Astrocyte (in vitro differentiated cells and primary cell): ENCODE results near the gene MGST1. TPM values are rescaled to one million over a fixed set of nuclear protein-coding genes. Genes with fewer than 3 reads are reported as not detected.
A peak's percentile ranks its signal among the peaks of the same experiment; 100 is the strongest.

ENCODE experiments used
- DNase-seq: peaks from one replicate; pipeline ENCODE4 v3.0.0-alpha.2; 2010; ENCODE audit warnings: low read depth
- FAIRE-seq: peaks from 2 replicates; lab custom pipeline; 2011; peaks lifted over from hg19 to GRCh38; lab: Jason Lieb, UNC
- H2AFZ ChIP-seq: 2 replicates; pipeline ENCODE4 v1.6.0; 2012; ENCODE audit warnings: low read depth, low read length, inconsistent platforms
- H3K27ac ChIP-seq: 2 replicates; pipeline ENCODE4 v1.5.1; 2011; ENCODE audit warnings: low read depth, low read length, inconsistent platforms
- H3K27me3 ChIP-seq: 2 replicates; pipeline ENCODE4 v1.6.0; 2011; ENCODE audit warnings: low read length, inconsistent platforms; ENCODE audit not compliant: insufficient read depth
- H3K36me3 ChIP-seq: 2 replicates; pipeline ENCODE4 v1.5.1; 2011; ENCODE audit warnings: low read length, inconsistent platforms; ENCODE audit not compliant: insufficient read depth
- H3K4me1 ChIP-seq: 2 replicates; pipeline ENCODE4 v1.5.1; 2011; ENCODE audit warnings: low read length, inconsistent platforms; ENCODE audit not compliant: insufficient read depth
- H3K4me2 ChIP-seq: 2 replicates; pipeline ENCODE4 v1.6.0; 2012; ENCODE audit warnings: low read length, inconsistent platforms
- H3K4me3 ChIP-seq: 2 replicates; pipeline ENCODE4 v1.5.1; 2011; ENCODE audit warnings: low read depth, mild to moderate bottlenecking, low read length, inconsistent platforms; ENCODE audit not compliant: insufficient read depth
- H3K79me2 ChIP-seq: 2 replicates; pipeline ENCODE4 v1.6.0; 2012; ENCODE audit warnings: mild to moderate bottlenecking, low read length, inconsistent platforms; ENCODE audit not compliant: insufficient read depth
- H3K9ac ChIP-seq: 2 replicates; pipeline ENCODE4 v1.6.0; 2012; ENCODE audit warnings: mild to moderate bottlenecking, low read length, inconsistent platforms
- H3K9me3 ChIP-seq: 2 replicates; pipeline ENCODE4 v1.5.1; 2012; ENCODE audit warnings: low read depth, mild to moderate bottlenecking, low read length, inconsistent platforms; ENCODE audit not compliant: insufficient read depth
- H4K20me1 ChIP-seq: 2 replicates; pipeline ENCODE4 v1.6.0; 2012; ENCODE audit warnings: low read length, inconsistent platforms; ENCODE audit not compliant: insufficient read depth
- H3K27ac Mint-ChIP-seq: one replicate; pipeline ENCODE4 v1.8.0; 2021; ENCODE audit warnings: mild to moderate bottlenecking, mixed read lengths; ENCODE audit not compliant: unreplicated experiment
- H3K27me3 Mint-ChIP-seq: one replicate; pipeline ENCODE4 v1.8.0; 2021; ENCODE audit warnings: low read depth, mixed read lengths; ENCODE audit not compliant: unreplicated experiment
- H3K36me3 Mint-ChIP-seq: one replicate; pipeline ENCODE4 v1.8.0; 2021; ENCODE audit warnings: low read depth, mixed read lengths; ENCODE audit not compliant: unreplicated experiment
- H3K4me1 Mint-ChIP-seq: one replicate; pipeline ENCODE4 v1.8.0; 2021; ENCODE audit warnings: low read depth, mixed read lengths; ENCODE audit not compliant: unreplicated experiment
- H3K4me3 Mint-ChIP-seq: one replicate; pipeline ENCODE4 v1.8.0; 2021; ENCODE audit warnings: mild to moderate bottlenecking, moderate library complexity, mixed read lengths; ENCODE audit not compliant: unreplicated experiment
- H3K9me3 Mint-ChIP-seq: one replicate; pipeline ENCODE4 v1.8.0; 2021; ENCODE audit warnings: mild to moderate bottlenecking, mixed read lengths; ENCODE audit not compliant: unreplicated experiment
- EZH2 ChIP-seq: IDR thresholded peaks from 2 replicates; pipeline ENCODE4 v1.6.1; 2012; ENCODE audit warnings: mild to moderate bottlenecking, low read length, inconsistent platforms; ENCODE audit not compliant: insufficient read depth
- total RNA-seq: library from RNA; stranded (reverse); gene quantifications from 2 replicates; pipeline ENCODE4 v1.2.1, GENCODE V29; 2021
- TF ChIP-seq, protein P1 (sequence below): IDR thresholded peaks from 2 replicates; pipeline ENCODE4 v1.5.1; 2011; ENCODE audit warnings: low read depth, mild to moderate bottlenecking, inconsistent platforms, low read length, moderate library complexity; ENCODE audit not compliant: insufficient read depth

Gene MGST1
- total RNA-seq, 1 donor from 2014 or later = 104 TPM

DNA sequence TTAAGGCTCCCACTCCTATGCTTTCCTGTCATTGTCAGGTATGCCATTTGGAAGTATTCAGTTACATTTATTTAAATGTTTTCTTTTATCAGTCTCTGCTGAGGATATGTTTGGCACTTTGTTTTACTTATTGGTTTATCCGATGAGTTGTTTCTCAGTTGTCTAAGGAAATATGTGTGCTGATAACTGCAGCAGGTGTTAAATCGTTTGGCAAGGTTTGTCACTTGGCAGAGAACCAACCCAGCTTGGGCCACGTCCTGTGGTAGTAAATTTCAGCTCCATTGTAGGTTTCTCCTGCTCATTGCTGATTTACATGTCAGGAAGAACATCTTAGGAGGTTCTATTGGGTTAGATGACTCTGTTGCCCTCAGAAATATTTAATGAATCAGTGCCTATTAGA, 22.0 kb upstream of the MGST1 start:
- FAIRE-seq = no peak
- no peak overlapping the region for H3K27ac Mint-ChIP-seq

DNA sequence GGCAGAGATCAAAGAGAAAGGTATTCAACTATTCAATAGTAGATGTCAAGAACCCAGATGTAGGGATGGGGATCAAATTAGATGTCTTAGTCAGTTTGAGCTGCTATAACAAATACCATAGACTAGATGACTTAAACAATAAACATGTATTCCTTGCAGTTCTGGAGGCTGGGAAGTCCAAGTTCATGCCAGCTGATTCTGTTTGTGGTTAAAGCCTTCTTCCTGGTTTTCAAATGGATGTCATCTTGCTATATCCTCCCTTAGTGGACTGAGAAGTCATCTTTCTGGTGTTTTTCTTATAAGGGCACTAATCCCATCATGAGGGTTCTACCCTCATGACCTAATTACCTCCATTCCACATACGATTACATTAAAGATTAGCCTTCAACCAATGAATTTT, 19.5 kb upstream of the MGST1 start:
- peaks cover 13% of the 10 kb centered on the region for H3K4me1 Mint-ChIP-seq

More for the DNA sequence above, 22.0 kb upstream of the MGST1 start:
- Histone ChIP-seq H4K20me1 (no peaks in the 10 kb centered on the region), H3K27ac (no peak overlapping the region), H3K4me1 (no peaks in the 10 kb centered on the region), H3K9ac (no peak overlapping the region), H3K27me3 (no peaks in the 10 kb centered on the region), H3K79me2 (no peaks in the 10 kb centered on the region), H3K4me2 (no peak overlapping the region), H2AFZ (no peak overlapping the region), H3K9me3 (no peaks in the 10 kb centered on the region), H3K36me3 (no peaks in the 10 kb centered on the region), H3K4me3 (no peak overlapping the region)
- H3K27me3 Mint-ChIP-seq = no peaks in the 10 kb centered on the region
- H3K9me3 Mint-ChIP-seq = peaks cover 12% of the 10 kb centered on the region
- peaks cover 2% of the 10 kb centered on the region for H3K36me3 Mint-ChIP-seq
- H3K4me3 Mint-ChIP-seq = no peak overlapping the region
- peaks cover 17% of the 10 kb centered on the region for H3K4me1 Mint-ChIP-seq
- TF ChIP-seq EZH2 = no peak
- TF ChIP-seq, protein P1, sequence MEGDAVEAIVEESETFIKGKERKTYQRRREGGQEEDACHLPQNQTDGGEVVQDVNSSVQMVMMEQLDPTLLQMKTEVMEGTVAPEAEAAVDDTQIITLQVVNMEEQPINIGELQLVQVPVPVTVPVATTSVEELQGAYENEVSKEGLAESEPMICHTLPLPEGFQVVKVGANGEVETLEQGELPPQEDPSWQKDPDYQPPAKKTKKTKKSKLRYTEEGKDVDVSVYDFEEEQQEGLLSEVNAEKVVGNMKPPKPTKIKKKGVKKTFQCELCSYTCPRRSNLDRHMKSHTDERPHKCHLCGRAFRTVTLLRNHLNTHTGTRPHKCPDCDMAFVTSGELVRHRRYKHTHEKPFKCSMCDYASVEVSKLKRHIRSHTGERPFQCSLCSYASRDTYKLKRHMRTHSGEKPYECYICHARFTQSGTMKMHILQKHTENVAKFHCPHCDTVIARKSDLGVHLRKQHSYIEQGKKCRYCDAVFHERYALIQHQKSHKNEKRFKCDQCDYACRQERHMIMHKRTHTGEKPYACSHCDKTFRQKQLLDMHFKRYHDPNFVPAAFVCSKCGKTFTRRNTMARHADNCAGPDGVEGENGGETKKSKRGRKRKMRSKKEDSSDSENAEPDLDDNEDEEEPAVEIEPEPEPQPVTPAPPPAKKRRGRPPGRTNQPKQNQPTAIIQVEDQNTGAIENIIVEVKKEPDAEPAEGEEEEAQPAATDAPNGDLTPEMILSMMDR = no peak
- no peak for DNase-seq

DNA sequence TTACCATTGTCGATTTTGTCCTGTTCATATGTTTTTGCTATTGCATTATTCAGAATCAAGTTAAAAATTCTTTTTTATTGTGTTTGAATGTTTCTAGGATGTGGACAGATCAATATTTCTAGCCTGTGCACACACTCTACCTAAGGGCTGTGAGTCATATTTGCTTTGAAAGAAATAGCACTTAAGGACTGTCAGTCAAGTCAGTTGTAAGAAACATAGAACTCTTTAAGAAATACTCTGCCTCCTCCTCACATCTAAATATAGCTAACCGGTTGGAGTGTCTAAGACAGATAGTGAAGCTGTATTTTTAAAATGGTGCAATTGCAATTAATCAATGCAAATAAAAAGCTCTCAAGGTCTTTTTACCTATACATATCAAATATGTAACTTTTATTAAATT, 17.9 kb upstream of the MGST1 start:
- peak overlapping the region; percentile 29 for H3K27ac Mint-ChIP-seq
- peaks cover 5% of the 10 kb centered on the region for H3K36me3 Mint-ChIP-seq
- no peak overlapping the region for H2AFZ ChIP-seq
- H3K27me3 Mint-ChIP-seq = no peaks in the 10 kb centered on the region
- peaks cover 12% of the 10 kb centered on the region for H3K9me3 Mint-ChIP-seq
- FAIRE-seq (no peak), DNase-seq (peak; percentile 41)
- no peaks in the 10 kb centered on the region for H3K27me3 ChIP-seq
- no peaks in the 10 kb centered on the region for H3K9me3 ChIP-seq
- H3K4me3 ChIP-seq = no peak overlapping the region
- H3K79me2 ChIP-seq = no peaks in the 10 kb centered on the region
- H3K4me2 ChIP-seq = no peak overlapping the region
- no peaks in the 10 kb centered on the region for H4K20me1 ChIP-seq
- H3K9ac ChIP-seq = no peak overlapping the region
- no peak overlapping the region for H3K4me3 Mint-ChIP-seq
- H3K27ac ChIP-seq = no peak overlapping the region
- H3K4me1 ChIP-seq = no peaks in the 10 kb centered on the region
- no peaks in the 10 kb centered on the region for H3K36me3 ChIP-seq
- TF ChIP-seq, protein P1 = no peak
- TF ChIP-seq EZH2 = no peak
- peaks cover 8% of the 10 kb centered on the region for H3K4me1 Mint-ChIP-seq

More for the DNA sequence above, 19.5 kb upstream of the MGST1 start:
- Histone ChIP-seq H3K79me2 (no peaks in the 10 kb centered on the region), H2AFZ (no peak overlapping the region), H3K36me3 (no peaks in the 10 kb centered on the region), H3K4me1 (no peaks in the 10 kb centered on the region), H3K27me3 (no peaks in the 10 kb centered on the region), H3K27ac (no peak overlapping the region), H3K4me3 (no peak overlapping the region), H4K20me1 (no peaks in the 10 kb centered on the region), H3K9me3 (no peaks in the 10 kb centered on the region), H3K4me2 (no peak overlapping the region), H3K9ac (no peak overlapping the region)
- DNase-seq (no peak), FAIRE-seq (no peak)
- Mint-ChIP-seq H3K9me3 (peaks cover 12% of the 10 kb centered on the region), H3K4me3 (no peak overlapping the region), H3K36me3 (peaks cover 2% of the 10 kb centered on the region), H3K27me3 (no peaks in the 10 kb centered on the region), H3K27ac (no peak overlapping the region)
- TF ChIP-seq EZH2 = no peak
- TF ChIP-seq, protein P1 = no peak
